NCI-H748 (cell line): ENCODE measurements around the gene SLC5A2.

ENCODE experiments used
- DNase-seq: peaks from one replicate; lab custom pipeline; 2025; ENCODE audit not compliant: unreplicated experiment; lab: John Stamatoyannopoulos, UW

The SLC5A2 gene

GRCh38 chr16:31459687-31460581, 23.0 kb upstream of the SLC5A2 start:
- peak; percentile 97 for DNase-seq

GRCh38 chr16:31460582-31461002, 22.3 kb upstream of the SLC5A2 start:
- peak; percentile 16 for DNase-seq

- no peak for DNase-seq
Observed at GRCh38 chr16:31461201-31461920, 21.6 kb upstream of the SLC5A2 start.

- DNase-seq = no peak
Observed at GRCh38 chr16:31461921-31462804, 20.8 kb upstream of the SLC5A2 start.

GRCh38 chr16:31464348-31464769, 18.6 kb upstream of the SLC5A2 start:
- DNase-seq = no peak

- no peak for DNase-seq
Observed at GRCh38 chr16:31464781-31465260, 18.1 kb upstream of the SLC5A2 start.

- no peak for DNase-seq
Observed at GRCh38 chr16:31465788-31466370, 17.0 kb upstream of the SLC5A2 start.

- no peak for DNase-seq
Observed at GRCh38 chr16:31466381-31466841, 16.5 kb upstream of the SLC5A2 start.

- DNase-seq = no peak
Observed at GRCh38 chr16:31467151-31467773, 15.7 kb upstream of the SLC5A2 start.

GRCh38 chr16:31467858-31468257, 15.1 kb upstream of the SLC5A2 start:
- DNase-seq = no peak

GRCh38 chr16:31470615-31471014, 12.3 kb upstream of the SLC5A2 start:
- no peak for DNase-seq

GRCh38 chr16:31471241-31471874, 11.6 kb upstream of the SLC5A2 start:
- DNase-seq = no peak

GRCh38 chr16:31471875-31472708, 10.8 kb upstream of the SLC5A2 start, which contains the start of gene TGFB1I1:
Gene TGFB1I1, plus strand, starts transcription at chr16:31472152. Its CDS starts 37 bp downstream, at chr16:31472189.
- DNase-seq = peak; percentile 60

GRCh38 chr16:31472709-31473203, 10.2 kb upstream of the SLC5A2 start:
- peak; percentile 85 for DNase-seq

- DNase-seq = no peak
Observed at GRCh38 chr16:31473264-31473984, 9.5 kb upstream of the SLC5A2 start.

GRCh38 chr16:31474173-31474714, 8.7 kb upstream of the SLC5A2 start:
- DNase-seq = no peak
